Fibroblast of lung (primary cell): ENCODE data around the gene LAIR1. TPM values are rescaled to one million over a fixed set of nuclear protein-coding genes. Genes with fewer than 3 reads are reported as not detected.

Experiments
- DNase-seq, 2 donors: peaks; one replicate each; pipeline versions ENCODE4 v3.0.0 to v3.0.0-alpha.2; 2010; ENCODE audit warnings: low read depth in 2 of 2
- H2AFZ ChIP-seq: 2 replicates; pipeline ENCODE4 v1.5.1; 2012; ENCODE audit warnings: low read length, control low read depth, inconsistent platforms
- H3K27ac ChIP-seq: 2 replicates; pipeline ENCODE4 v1.5.1; 2011; ENCODE audit warnings: low read length, control low read depth; ENCODE audit not compliant: insufficient read depth
- H3K27me3 ChIP-seq: 2 replicates; pipeline ENCODE4 v1.5.1; 2011; ENCODE audit warnings: mild to moderate bottlenecking, low read length; ENCODE audit not compliant: control insufficient read depth, insufficient read depth
- H3K36me3 ChIP-seq: 2 replicates; pipeline ENCODE4 v1.5.1; 2011; ENCODE audit warnings: low read length; ENCODE audit not compliant: control insufficient read depth, insufficient read depth
- H3K4me1 ChIP-seq: 2 replicates; pipeline ENCODE4 v1.5.1; 2011; ENCODE audit warnings: low read length; ENCODE audit not compliant: control insufficient read depth, insufficient read depth; ENCODE audit errors: extremely low read depth
- H3K4me2 ChIP-seq: 2 replicates; pipeline ENCODE4 v1.5.1; 2011; ENCODE audit warnings: low read length, control low read depth; ENCODE audit not compliant: insufficient read depth; ENCODE audit errors: extremely low read depth
- H3K4me3 ChIP-seq, 4 experiments: fragments of 200-600 bp in 1 of 4; sonication (generic) in 1 of 4; replicated peaks in 1 of 4; 2 replicates each; pipeline ENCODE4 v1.5.1; 2011 to 2016; ENCODE audit warnings: low read length in 4 of 4, low read depth in 3 of 4, mild to moderate bottlenecking in 3 of 4, control low read depth in 2 of 4, inconsistent platforms in 1 of 4, mixed read lengths in 1 of 4; ENCODE audit not compliant: insufficient read depth in 1 of 4; ENCODE audit errors: control extremely low read depth in 1 of 4
- H3K79me2 ChIP-seq: 2 replicates; pipeline ENCODE4 v1.5.1; 2012; ENCODE audit warnings: mild to moderate bottlenecking, low read length, inconsistent platforms; ENCODE audit not compliant: control insufficient read depth, insufficient read depth
- H3K9ac ChIP-seq: 2 replicates; pipeline ENCODE4 v1.5.1; 2011; ENCODE audit warnings: mild to moderate bottlenecking, low read length, control low read depth; ENCODE audit not compliant: insufficient read depth
- H3K9me3 ChIP-seq: 2 replicates; pipeline ENCODE4 v1.5.1; 2012; ENCODE audit warnings: low read depth, low read length; ENCODE audit not compliant: control insufficient read depth, insufficient read depth
- H4K20me1 ChIP-seq: 2 replicates; pipeline ENCODE4 v1.5.1; 2011; ENCODE audit warnings: low read length; ENCODE audit not compliant: control insufficient read depth, insufficient read depth; ENCODE audit errors: extremely low read depth
- CTCF ChIP-seq, 2 donors: IDR thresholded peaks in 1 of 2; conservative IDR thresholded peaks in 1 of 2; 1 replicate in 1 of 2; 2 replicates in 1 of 2; pipeline ENCODE4 v1.5.1; 2011 to 2012; ENCODE audit warnings: low read length in 2 of 2, control low read depth in 1 of 2, inconsistent platforms in 1 of 2, low read depth in 1 of 2, mild to moderate bottlenecking in 1 of 2
- EZH2 ChIP-seq: IDR thresholded peaks from 2 replicates; pipeline ENCODE4 v1.5.1; 2012; ENCODE audit warnings: low read length, control low read depth, mild to moderate bottlenecking; ENCODE audit errors: missing control alignments
- polyA plus RNA-seq, 2 donors: library from polyadenylated mRNA; depleted of rRNA in 1 of 2; stranded (reverse) in 1 of 2; unstranded in 1 of 2; fragments of >200 nt; gene quantifications; 2 replicates each; pipeline ENCODE4 v1.2.1, GENCODE V29; 2011 to 2012; ENCODE audit warnings: missing spikeins in 1 of 2
- total RNA-seq: library from RNA; depleted of rRNA; stranded (reverse); fragments of >200 nt; gene quantifications from 2 replicates; pipeline ENCODE4 v1.2.1, GENCODE V29; 2014

LAIR1 gene
- total and polyA plus RNA-seq, 2 donors (not counting 1 experiment from before 2014, with no cell fraction given), result not detected

DNA sequence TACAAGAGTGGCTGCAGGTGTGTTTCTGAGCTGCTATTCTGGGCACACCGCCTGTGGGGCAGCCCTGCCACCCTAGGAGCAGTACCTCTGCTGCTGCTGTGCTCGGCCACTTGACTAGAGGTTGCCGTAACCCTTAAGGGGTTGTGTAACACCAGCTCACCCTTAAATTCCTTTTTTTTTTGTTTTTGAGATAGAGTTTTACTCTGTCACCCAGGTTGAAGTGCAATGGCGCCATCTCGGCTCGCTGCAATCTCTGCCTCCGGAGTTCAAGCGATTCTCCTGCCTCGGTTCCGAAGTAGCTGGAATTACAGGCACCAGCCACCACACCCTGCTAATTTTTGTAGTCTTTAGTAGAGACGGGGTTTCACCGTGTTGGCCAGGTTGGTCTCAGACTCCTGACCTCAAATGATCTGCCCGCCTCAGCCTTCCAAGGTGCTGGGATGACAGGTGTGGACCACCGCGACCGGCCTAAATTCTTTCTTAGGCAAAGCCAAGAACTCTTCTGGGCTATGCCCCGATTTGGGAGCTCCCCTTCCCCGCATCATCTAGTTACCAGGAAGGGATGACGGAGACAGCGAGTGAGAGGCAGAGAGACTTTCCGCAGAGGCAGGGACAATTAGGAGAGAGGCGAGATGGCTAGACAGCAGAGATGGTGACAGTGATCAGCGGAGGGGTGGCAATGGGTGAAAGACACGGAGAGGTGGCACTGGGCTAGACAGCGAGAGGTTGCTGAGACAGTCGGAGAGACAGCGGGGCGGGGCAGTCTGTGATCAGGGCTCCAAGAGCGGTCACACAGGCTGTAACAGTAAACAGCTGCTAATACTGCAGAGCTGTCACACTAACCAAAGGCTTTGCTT is 47.4 kb downstream of the LAIR1 start:
- Histone ChIP-seq H3K4me2 (no peak overlapping the region), H2AFZ (no peak overlapping the region), H3K4me3 (no peak overlapping the region), H3K36me3 (no peaks in the 10 kb centered on the region), H3K27me3 (no peaks in the 10 kb centered on the region), H3K4me1 (no peaks in the 10 kb centered on the region), H4K20me1 (no peaks in the 10 kb centered on the region), H3K27ac (no peak overlapping the region), H3K79me2 (no peaks in the 10 kb centered on the region), H3K9ac (no peak overlapping the region), H3K9me3 (no peaks in the 10 kb centered on the region)
- DNase-seq, result no peak
- TF ChIP-seq CTCF (conservative IDR thresholded peaks at IDR 0.05 in 1 of 2, IDR thresholded peaks at IDR 0.05 in 1 of 2; ENCODE audit: low read depth in 1 of 2, low read length in 2 of 2) (no peak), EZH2 (no peak)

DNA sequence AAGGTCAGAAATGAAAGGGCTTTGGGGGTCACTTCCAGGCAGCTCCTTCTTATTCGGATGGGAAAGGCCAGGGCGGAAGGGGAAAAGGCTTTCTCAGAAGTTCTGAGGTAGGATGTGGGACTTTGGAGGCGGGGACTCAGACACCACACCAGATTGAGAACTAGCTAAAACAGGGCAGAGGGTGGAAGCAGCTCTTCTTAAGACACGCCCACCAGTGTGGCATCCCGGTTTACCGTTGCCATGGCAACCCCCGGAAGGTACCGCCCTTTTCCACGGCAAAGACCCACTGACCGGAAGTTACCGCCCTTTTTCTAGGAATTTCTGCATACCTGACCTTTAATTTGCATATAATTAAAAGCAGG is 48.0 kb downstream of the LAIR1 start:
- no peak overlapping the region for H3K4me3 ChIP-seq
- TF ChIP-seq EZH2 (no peak), CTCF (conservative IDR thresholded peaks at IDR 0.05 in 1 of 2, IDR thresholded peaks at IDR 0.05 in 1 of 2; ENCODE audit: low read depth in 1 of 2, low read length in 2 of 2) (no peak)
- H3K27ac ChIP-seq, result no peak overlapping the region
- H3K36me3 ChIP-seq, result no peaks in the 10 kb centered on the region
- H3K9me3 ChIP-seq, result no peaks in the 10 kb centered on the region
- no peak overlapping the region for H2AFZ ChIP-seq
- no peaks in the 10 kb centered on the region for H3K79me2 ChIP-seq
- no peaks in the 10 kb centered on the region for H4K20me1 ChIP-seq
- H3K9ac ChIP-seq, result no peak overlapping the region
- H3K4me2 ChIP-seq, result no peak overlapping the region
- no peaks in the 10 kb centered on the region for H3K4me1 ChIP-seq
- no peaks in the 10 kb centered on the region for H3K27me3 ChIP-seq
- DNase-seq, result no peak

DNA sequence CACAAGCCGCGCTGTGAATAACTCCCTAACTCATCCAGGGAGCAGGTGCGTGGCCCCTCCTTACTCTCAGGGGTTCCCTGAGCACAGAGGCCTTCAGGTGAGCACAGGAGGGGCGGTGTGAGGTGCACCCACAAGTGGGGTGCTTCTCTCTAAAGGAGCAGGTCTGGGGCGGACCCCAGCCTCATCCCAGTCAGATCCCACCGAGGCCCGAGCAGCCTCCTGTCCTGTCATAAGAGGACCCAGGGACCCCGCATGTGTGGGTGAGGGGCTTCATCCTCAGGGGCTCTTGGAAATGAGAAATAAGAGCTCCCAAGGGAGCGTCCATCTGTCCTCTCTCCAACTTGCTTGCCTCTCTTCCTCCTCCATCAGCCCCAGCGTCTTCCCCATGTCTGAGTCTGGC is 48.8 kb downstream of the LAIR1 start:
- Histone ChIP-seq H3K36me3 (no peaks in the 10 kb centered on the region), H4K20me1 (no peaks in the 10 kb centered on the region), H3K4me3 (no peak overlapping the region), H3K9me3 (no peaks in the 10 kb centered on the region), H3K4me1 (no peaks in the 10 kb centered on the region), H3K27me3 (no peaks in the 10 kb centered on the region), H3K4me2 (no peak overlapping the region), H3K27ac (no peak overlapping the region), H2AFZ (no peak overlapping the region), H3K9ac (no peak overlapping the region), H3K79me2 (no peaks in the 10 kb centered on the region)
- no peak for TF ChIP-seq CTCF (conservative IDR thresholded peaks at IDR 0.05 in 1 of 2, IDR thresholded peaks at IDR 0.05 in 1 of 2; ENCODE audit: low read depth in 1 of 2, low read length in 2 of 2)
- TF ChIP-seq EZH2, result no peak
- no peak for DNase-seq
